WI38 (cell line): Measurements from ENCODE around the gene HOXC4.

Experiments used
- H3K4me3 ChIP-seq: 2 replicates; pipeline ENCODE4 v1.5.1; 2011; ENCODE audit warnings: low read depth, mild to moderate bottlenecking, control low read depth, low read length
- TF ChIP-seq, protein P1 (sequence below): IDR thresholded peaks from 2 replicates; pipeline ENCODE4 v1.5.1; 2012; ENCODE audit warnings: low read depth, mild to moderate bottlenecking, control low read depth, low read length

The HOXC4 gene

DNA sequence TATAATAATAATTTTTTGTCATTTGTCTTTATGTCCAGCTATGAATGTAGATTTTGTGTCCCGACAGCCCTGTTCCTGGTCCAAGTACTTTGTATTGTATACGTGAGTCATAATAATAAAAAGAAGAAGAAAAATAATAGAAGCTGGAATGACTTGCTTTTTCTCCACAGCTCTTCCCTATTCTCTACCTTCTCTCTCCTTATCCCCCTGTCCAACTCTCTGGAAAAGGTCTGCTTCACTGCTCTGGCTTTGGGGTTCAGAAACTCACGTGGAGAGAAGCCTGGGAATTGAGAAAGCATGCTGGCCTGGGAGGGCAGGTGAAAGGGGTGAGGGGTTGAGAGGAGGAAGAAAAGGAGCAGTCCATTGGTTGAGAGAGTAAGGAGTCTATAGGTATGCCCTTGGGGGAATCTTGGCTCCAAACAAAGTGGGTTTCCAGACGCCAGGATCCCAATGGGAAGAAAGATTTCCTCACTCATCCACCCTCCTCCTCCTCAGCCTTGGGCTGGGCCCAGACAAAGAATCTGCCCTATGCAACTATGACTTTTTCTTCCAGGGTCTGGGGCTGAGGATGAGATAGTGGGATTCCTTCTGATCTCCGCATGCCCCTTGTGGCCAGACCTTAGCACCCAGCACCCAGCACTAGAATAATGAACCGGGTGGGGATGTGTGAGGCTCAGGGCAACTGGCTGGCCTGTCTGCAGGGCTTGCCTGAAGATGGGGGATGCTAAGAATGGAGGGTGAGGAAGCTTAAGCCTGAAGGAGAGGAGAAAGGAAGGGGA is 40.8 kb upstream of the HOXC4 start:
- TF ChIP-seq, protein P1, sequence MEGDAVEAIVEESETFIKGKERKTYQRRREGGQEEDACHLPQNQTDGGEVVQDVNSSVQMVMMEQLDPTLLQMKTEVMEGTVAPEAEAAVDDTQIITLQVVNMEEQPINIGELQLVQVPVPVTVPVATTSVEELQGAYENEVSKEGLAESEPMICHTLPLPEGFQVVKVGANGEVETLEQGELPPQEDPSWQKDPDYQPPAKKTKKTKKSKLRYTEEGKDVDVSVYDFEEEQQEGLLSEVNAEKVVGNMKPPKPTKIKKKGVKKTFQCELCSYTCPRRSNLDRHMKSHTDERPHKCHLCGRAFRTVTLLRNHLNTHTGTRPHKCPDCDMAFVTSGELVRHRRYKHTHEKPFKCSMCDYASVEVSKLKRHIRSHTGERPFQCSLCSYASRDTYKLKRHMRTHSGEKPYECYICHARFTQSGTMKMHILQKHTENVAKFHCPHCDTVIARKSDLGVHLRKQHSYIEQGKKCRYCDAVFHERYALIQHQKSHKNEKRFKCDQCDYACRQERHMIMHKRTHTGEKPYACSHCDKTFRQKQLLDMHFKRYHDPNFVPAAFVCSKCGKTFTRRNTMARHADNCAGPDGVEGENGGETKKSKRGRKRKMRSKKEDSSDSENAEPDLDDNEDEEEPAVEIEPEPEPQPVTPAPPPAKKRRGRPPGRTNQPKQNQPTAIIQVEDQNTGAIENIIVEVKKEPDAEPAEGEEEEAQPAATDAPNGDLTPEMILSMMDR, result no peak
- no peak overlapping the region for H3K4me3 ChIP-seq

DNA sequence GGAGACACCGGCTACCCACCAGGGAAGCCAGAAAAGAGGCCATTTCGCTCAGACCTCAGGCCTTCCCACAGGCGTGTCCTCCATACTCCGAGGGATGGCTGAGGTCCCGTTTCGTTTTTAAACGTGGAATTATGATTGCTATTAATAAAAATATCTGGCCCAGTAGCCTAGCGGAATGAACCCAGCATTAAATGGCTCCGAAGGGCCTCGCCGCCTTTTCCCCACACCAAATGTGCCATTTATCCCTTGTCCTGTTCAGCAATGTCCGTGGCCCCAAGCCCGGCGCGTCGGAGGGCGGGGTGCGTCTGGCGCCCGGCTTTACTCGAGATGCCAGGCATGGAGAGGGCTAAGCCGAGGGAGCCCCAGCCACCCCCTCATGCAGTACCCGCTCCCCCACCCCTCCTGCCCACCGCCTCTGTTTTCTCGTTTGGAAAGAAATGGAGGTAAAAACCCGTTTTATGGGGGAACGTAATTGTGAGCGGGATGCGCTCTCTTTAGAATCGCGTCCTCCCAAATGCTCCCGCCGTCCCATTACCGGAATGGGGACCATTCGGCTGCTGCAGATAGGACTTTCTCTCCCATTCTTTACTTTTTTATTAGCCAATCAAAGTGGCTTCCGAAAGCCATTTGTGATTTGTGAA is 39.1 kb upstream of the HOXC4 start:
- TF ChIP-seq, protein P1, result no peak
- H3K4me3 ChIP-seq, result no peak overlapping the region

- no peak overlapping the region for H3K4me3 ChIP-seq
These were observed 38.4 kb upstream of the HOXC4 start for GRCh38 chr12:54015018-54015931.

DNA sequence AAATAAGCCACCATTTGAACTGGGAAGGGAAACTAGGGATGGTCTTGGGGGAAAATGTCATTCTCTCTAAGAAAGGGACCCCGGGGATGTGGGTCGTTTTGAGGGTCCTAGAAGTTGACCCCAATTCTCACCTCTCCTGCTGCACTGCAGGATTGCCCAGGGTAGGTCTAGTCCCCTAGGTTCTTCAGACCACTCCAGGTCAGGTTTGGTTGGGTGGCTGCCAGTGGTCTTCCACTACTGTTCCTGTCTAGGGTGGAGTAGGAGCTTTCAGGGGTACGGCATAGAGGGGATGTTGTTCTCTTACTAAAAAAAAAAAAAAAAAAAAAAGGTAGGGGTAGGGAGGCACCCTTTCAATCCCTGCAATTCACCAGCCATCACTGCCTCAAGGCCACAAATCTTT is 37.6 kb upstream of the HOXC4 start:
- TF ChIP-seq, protein P1, result no peak
- no peak overlapping the region for H3K4me3 ChIP-seq

More at GRCh38 chr12:54015018-54015931, 38.4 kb upstream of the HOXC4 start:
- TF ChIP-seq, protein P1, result no peak

- TF ChIP-seq, protein P1, result no peak
- H3K4me3 ChIP-seq, result no peak overlapping the region
These were observed 37.1 kb upstream of the HOXC4 start for GRCh38 chr12:54016478-54016964.

GRCh38 chr12:54017027-54017788 is 36.4 kb upstream of the HOXC4 start:
- TF ChIP-seq, protein P1, result no peak
- no peak overlapping the region for H3K4me3 ChIP-seq
